Measurements from ENCODE around the gene CMKLR1. TPM values are rescaled to one million over a fixed set of nuclear protein-coding genes. Genes with fewer than 3 reads are reported as not detected.

Gene CMKLR1
- total RNA-seq, 5 donors from 2014 or later (not counting 1 experiment from before 2014, with no cell fraction given) = 0.76 to 6.7 (median 0.98) TPM

DNA sequence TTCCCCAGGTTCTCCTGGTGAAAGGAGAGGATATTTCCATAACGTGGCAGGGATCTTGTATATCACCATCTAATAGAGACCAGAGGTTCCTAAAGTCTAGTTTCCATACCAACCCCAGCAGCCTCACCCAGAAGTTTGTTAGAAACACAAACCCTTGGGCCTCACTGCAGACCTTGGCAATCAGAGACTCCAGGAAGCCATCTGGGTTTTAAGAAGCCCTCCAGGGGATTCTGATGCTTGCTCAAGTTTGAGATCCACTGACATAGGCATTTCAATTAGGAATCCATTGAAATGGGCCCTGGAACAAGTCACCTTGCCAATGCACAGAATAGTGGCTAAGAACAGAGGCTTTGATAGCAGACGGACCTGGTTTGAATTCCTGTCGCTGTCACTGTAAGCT, 2.2 kb upstream of the CMKLR1 start:
- POLR2A ChIA-PET = no interaction called here
- peaks cover 0 to 3% (median 0%) of the 10 kb centered on the region in 3 donors for H3K9me3 Mint-ChIP-seq

DNA sequence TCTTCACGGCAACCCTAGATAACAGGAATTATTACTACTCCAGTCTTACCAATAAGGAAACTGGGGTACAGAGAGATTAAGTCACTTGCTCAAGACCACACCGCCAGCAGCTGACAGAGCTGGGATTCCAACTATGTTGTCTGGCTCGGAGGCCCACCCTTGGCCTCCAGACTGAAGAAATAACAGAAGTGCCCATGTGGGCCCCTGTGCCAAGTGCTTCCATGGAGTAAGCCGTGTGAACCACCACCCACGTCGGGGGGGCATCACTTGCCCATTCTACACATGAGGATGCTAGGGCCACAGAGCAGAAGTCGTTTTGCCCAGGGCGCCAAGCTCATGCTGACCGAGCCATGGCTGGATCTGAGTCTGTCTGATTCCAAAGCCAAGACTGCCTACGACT, 926 bp upstream of the CMKLR1 start:
- Mint-ChIP-seq H3K4me3 (peak overlapping the region in 1 of 3 donors; percentile 51), H3K27me3 (peaks cover 23 to 26% of the 10 kb centered on the region in 2 donors), H3K9me3 (peaks cover 0 to 3% (median 0%) of the 10 kb centered on the region in 3 donors), H3K4me1 (peaks cover 0 to 15% (median 0%) of the 10 kb centered on the region in 3 donors), H3K36me3 (no peaks in the 10 kb centered on the region), H3K27ac (no peak overlapping the region)
- POLR2A ChIA-PET = no interaction called here
- peaks cover 0 to 39% of the 10 kb centered on the region in 2 experiments for H3K27me3 ChIP-seq (replicated peaks in 1 of 2; ENCODE audit: control insufficient read depth in 2 of 2, extremely low read depth in 1 of 2, insufficient read depth in 2 of 2, low read length in 1 of 2)
- H3K9me3 ChIP-seq = no peaks in the 10 kb centered on the region
- H3K27ac ChIP-seq (ENCODE audit: low read length) = no peak overlapping the region
- no peaks in the 10 kb centered on the region for H3K36me3 ChIP-seq (ENCODE audit: control insufficient read depth in 2 of 2, extremely low read depth in 1 of 2, insufficient read depth in 1 of 2, low read length in 1 of 2)
- ATAC-seq (replicated peaks in 1 of 4) (no peak), DNase-seq (no peak)
- CTCF ChIA-PET = no interaction called here
- WGBS (ENCODE audit: insufficient coverage) = 89% methylated on average over 6 of the region's 10 CpGs
- peaks cover 0 to 8% of the 10 kb centered on the region in 2 experiments for H3K4me1 ChIP-seq (ENCODE audit: control insufficient read depth in 1 of 2, extremely low read depth in 1 of 2, insufficient read depth in 2 of 2, low read length in 2 of 2)
- H3K4me3 ChIP-seq (ENCODE audit: control insufficient read depth in 1 of 2, extremely low read depth in 1 of 2, low read length in 1 of 2) = no peak overlapping the region

More for the DNA sequence above, 2.2 kb upstream of the CMKLR1 start:
- H3K36me3 ChIP-seq (ENCODE audit: control insufficient read depth in 2 of 2, extremely low read depth in 1 of 2, insufficient read depth in 1 of 2, low read length in 1 of 2) = no peaks in the 10 kb centered on the region
- no peak overlapping the region for H3K27ac ChIP-seq (ENCODE audit: low read length)
- H3K36me3 Mint-ChIP-seq = no peaks in the 10 kb centered on the region
- WGBS (ENCODE audit: insufficient coverage) = 92% methylated on average over 2 of the region's 3 CpGs
- no peak overlapping the region for H3K27ac Mint-ChIP-seq
- peaks cover 0 to 39% of the 10 kb centered on the region in 2 experiments for H3K27me3 ChIP-seq (replicated peaks in 1 of 2; ENCODE audit: control insufficient read depth in 2 of 2, extremely low read depth in 1 of 2, insufficient read depth in 2 of 2, low read length in 1 of 2)
- ATAC-seq (replicated peaks in 1 of 4) (no peak), DNase-seq (no peak)
- H3K4me3 Mint-ChIP-seq = no peak overlapping the region
- H3K4me3 ChIP-seq (ENCODE audit: control insufficient read depth in 1 of 2, extremely low read depth in 1 of 2, low read length in 1 of 2) = no peak overlapping the region
- H3K4me1 Mint-ChIP-seq = peaks cover 0 to 9% (median 0%) of the 10 kb centered on the region in 3 donors
- CTCF ChIA-PET = no interaction called here
- H3K27me3 Mint-ChIP-seq = peaks cover 23 to 26% of the 10 kb centered on the region in 2 donors
- H3K4me1 ChIP-seq (ENCODE audit: control insufficient read depth in 1 of 2, extremely low read depth in 1 of 2, insufficient read depth in 2 of 2, low read length in 2 of 2) = peaks cover 0 to 8% of the 10 kb centered on the region in 2 experiments
- no peaks in the 10 kb centered on the region for H3K9me3 ChIP-seq

DNA sequence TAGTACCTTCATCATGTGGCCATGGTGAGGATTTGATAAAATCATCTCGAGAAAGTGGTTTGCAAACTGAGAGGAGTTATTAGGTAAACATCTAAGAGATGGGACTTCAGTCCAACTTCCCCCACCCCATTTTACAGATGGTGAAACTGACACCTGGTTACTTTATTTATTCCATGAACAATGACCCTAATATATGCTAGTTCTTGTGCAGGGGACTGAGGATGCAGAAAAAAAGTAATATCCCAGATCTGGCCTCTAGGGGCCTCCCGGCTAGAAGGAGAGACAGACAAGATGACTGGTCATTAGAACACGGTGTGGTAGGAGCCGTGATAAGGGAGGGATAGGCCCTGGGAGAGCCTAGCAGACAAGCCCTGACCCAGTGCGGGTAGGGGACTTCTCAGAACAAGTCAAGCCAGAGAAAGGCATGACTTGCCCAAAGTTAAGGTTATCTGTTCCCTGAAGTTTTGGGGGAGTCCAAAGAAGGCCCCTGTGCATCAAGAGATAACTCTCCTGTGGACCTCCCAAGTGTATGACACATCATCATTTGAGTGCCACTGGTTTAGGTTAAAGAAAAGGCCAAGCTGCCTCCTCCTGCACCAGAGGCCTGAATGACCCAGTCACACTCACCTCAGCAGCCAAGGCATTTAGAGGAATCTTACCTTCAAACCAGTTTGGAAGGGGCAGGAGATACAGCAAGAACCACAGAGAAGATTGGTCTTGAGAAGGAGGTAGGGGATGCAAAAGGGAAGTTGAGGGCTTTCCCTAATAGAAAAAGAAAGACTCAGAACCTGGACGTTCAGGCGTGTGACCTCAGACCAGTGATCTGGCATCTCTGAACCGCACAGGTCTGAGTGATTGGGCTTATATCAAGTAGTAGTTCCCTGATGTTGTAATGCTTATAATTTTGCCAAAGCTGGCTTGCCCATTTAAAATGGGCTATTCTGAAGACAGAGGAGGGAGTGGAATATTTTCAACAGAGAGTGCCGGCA, 1.6 kb downstream of the CMKLR1 start:
- DNase-seq = peak in 3 of 35 experiments; percentile 4 to 19 (median 11)
- ChIA-PET POLR2A (no interaction called here), CTCF (no interaction called here)
- no peaks in the 10 kb centered on the region for H3K36me3 ChIP-seq (ENCODE audit: control insufficient read depth in 2 of 2, extremely low read depth in 1 of 2, insufficient read depth in 1 of 2, low read length in 1 of 2)
- H3K4me3 ChIP-seq (ENCODE audit: control insufficient read depth in 1 of 2, extremely low read depth in 1 of 2, low read length in 1 of 2) = peak overlapping the region in 1 of 2 donors; percentile 17
- peak in 1 of 4 experiments; percentile 44 for ATAC-seq (replicated peaks in 1 of 4)
- WGBS (ENCODE audit: insufficient coverage) = 66% methylated on average over 7 of the region's 9 CpGs
- Mint-ChIP-seq H3K27ac (peak overlapping the region in 1 of 2 donors; percentile 61), H3K27me3 (peaks cover 23% of the 10 kb centered on the region in 2 donors), H3K4me1 (peaks cover 0 to 38% (median 9%) of the 10 kb centered on the region in 3 donors), H3K9me3 (no peaks in the 10 kb centered on the region), H3K4me3 (peak overlapping the region in 1 of 3 donors; percentile 28), H3K36me3 (no peaks in the 10 kb centered on the region)
- peaks cover 0 to 18% of the 10 kb centered on the region in 2 experiments for H3K4me1 ChIP-seq (ENCODE audit: control insufficient read depth in 1 of 2, extremely low read depth in 1 of 2, insufficient read depth in 2 of 2, low read length in 2 of 2)
- peak overlapping the region; percentile 29 for H3K27ac ChIP-seq (ENCODE audit: low read length)
- H3K27me3 ChIP-seq (replicated peaks in 1 of 2; ENCODE audit: control insufficient read depth in 2 of 2, extremely low read depth in 1 of 2, insufficient read depth in 2 of 2, low read length in 1 of 2) = peaks cover 0 to 30% of the 10 kb centered on the region in 2 experiments
- no peaks in the 10 kb centered on the region for H3K9me3 ChIP-seq

DNA sequence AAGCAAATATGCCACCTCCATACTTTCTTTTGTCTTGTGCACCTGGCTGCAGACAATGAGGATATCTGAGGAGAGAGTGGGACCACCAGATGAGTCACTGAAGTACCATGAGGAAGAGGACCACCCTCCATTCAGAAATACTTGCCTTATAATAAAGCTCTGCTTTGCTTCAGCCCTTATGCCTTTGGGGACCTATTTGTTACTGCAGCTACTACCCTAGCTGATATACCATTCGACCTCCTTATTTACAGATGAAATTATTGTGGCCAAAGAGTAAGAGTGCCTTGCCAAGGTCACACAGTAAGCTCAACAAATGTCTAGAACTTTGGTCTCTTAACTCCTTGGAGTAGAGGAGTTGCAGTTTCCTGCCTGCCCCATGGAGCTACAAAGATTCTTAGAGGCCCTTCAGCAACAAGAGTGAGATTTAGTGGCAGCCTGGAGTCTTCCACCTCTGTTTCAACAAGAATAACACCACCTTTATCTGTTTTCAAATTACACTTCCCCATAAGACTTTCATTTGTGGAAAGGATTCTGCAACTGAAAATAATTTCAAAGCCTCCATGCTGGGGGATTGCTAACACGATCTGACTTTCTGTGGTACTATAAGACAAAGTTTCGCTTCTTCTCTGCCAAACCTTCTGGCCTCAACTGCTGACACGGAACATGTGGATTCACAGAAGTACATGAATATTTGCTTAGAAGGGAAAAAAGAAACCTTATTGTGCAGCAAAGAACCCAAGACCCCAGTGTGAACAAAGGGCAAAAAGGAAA, 3.6 kb downstream of the CMKLR1 start:
- peaks cover 17 to 21% of the 10 kb centered on the region in 2 donors for H3K27me3 Mint-ChIP-seq
- peaks cover 0 to 35% of the 10 kb centered on the region in 2 experiments for H3K4me1 ChIP-seq (ENCODE audit: control insufficient read depth in 1 of 2, extremely low read depth in 1 of 2, insufficient read depth in 2 of 2, low read length in 2 of 2)
- WGBS (ENCODE audit: insufficient coverage) = 50% methylated on average over 2 of the region's 4 CpGs
- H3K27ac ChIP-seq (ENCODE audit: low read length) = no peak overlapping the region
- no peak for DNase-seq
- CTCF ChIA-PET = interaction anchor here in 1 of 2 donors (0.7 kb wide), 1 partner anchor 19 kb away, joined by 4 read pairs; no protein-coding TSS in a partner anchor
- H3K9me3 ChIP-seq = no peaks in the 10 kb centered on the region
- H3K4me3 Mint-ChIP-seq = no peak overlapping the region
- no peaks in the 10 kb centered on the region for H3K36me3 ChIP-seq (ENCODE audit: control insufficient read depth in 2 of 2, extremely low read depth in 1 of 2, insufficient read depth in 1 of 2, low read length in 1 of 2)
- no peak for ATAC-seq (replicated peaks in 1 of 4)
- no peak overlapping the region for H3K4me3 ChIP-seq (ENCODE audit: control insufficient read depth in 1 of 2, extremely low read depth in 1 of 2, low read length in 1 of 2)
- no peaks in the 10 kb centered on the region for H3K9me3 Mint-ChIP-seq
- H3K27ac Mint-ChIP-seq = no peak overlapping the region
- POLR2A ChIA-PET = no interaction called here
- peaks cover 0 to 41% (median 9%) of the 10 kb centered on the region in 3 donors for H3K4me1 Mint-ChIP-seq
- peaks cover 0 to 23% of the 10 kb centered on the region in 2 experiments for H3K27me3 ChIP-seq (replicated peaks in 1 of 2; ENCODE audit: control insufficient read depth in 2 of 2, extremely low read depth in 1 of 2, insufficient read depth in 2 of 2, low read length in 1 of 2)
- no peaks in the 10 kb centered on the region for H3K36me3 Mint-ChIP-seq

DNA sequence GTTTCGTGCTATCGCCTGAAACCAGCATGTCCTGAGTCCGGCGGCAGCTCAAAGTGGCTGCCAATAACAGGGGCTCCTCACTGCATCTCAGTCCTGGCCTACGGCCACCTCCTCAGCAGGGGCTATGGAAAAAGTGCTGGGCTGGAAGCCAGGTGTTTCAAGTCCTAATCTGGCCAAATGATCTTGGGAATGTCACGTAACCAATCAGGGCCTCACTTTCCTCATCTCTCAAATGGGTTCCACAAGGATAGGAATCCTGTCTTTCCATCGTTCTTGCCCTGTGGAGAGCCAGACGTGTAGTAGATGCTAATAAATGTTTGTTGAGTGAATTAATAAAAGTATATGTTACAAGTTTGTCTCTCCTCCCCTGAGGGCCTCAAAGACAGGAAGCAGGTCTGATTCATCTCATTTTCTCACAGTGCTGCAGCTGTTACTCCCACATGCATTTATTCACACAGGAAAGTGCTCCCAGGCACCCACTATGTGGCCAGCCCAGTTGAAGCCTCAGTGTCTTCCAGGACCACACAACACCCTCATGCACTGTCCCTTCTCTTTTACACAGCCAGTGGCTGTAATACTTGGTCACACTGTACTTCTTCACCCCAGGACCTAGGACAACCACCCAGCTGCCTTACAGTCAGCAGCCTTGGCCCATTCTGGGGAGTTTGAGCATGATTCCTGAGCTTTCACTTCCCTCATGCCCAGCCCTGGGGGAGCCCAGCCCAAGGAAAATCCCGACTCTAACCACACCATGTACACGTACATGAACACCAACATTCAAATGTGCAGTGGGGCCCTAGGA, 5.0 kb downstream of the CMKLR1 start:
- H3K4me3 ChIP-seq (ENCODE audit: control insufficient read depth in 1 of 2, extremely low read depth in 1 of 2, low read length in 1 of 2) = no peak overlapping the region
- Mint-ChIP-seq H3K27me3 (peaks cover 13 to 16% of the 10 kb centered on the region in 2 donors), H3K27ac (peak overlapping the region in 1 of 2 donors; percentile 24), H3K4me3 (peak overlapping the region in 1 of 3 donors; percentile 43), H3K4me1 (peaks cover 0 to 43% (median 9%) of the 10 kb centered on the region in 3 donors), H3K36me3 (no peaks in the 10 kb centered on the region), H3K9me3 (no peaks in the 10 kb centered on the region)
- DNase-seq (peak in 2 of 35 experiments; percentile 17 to 22), ATAC-seq (replicated peaks in 1 of 4) (no peak)
- H3K4me1 ChIP-seq (ENCODE audit: control insufficient read depth in 1 of 2, extremely low read depth in 1 of 2, insufficient read depth in 2 of 2, low read length in 2 of 2) = peaks cover 0 to 36% of the 10 kb centered on the region in 2 experiments
- no peaks in the 10 kb centered on the region for H3K9me3 ChIP-seq
- POLR2A ChIA-PET = no interaction called here
- WGBS (ENCODE audit: insufficient coverage) = 82% methylated on average over 5 of the region's 10 CpGs
- H3K27ac ChIP-seq (ENCODE audit: low read length) = no peak overlapping the region
- peaks cover 0 to 12% of the 10 kb centered on the region in 2 experiments for H3K27me3 ChIP-seq (replicated peaks in 1 of 2; ENCODE audit: control insufficient read depth in 2 of 2, extremely low read depth in 1 of 2, insufficient read depth in 2 of 2, low read length in 1 of 2)
- H3K36me3 ChIP-seq (ENCODE audit: control insufficient read depth in 2 of 2, extremely low read depth in 1 of 2, insufficient read depth in 1 of 2, low read length in 1 of 2) = no peaks in the 10 kb centered on the region
- CTCF ChIA-PET = no interaction called here
